Posterior vena cava (tissue), 2 donors: ENCODE data around the gene DOLK. TPM values are rescaled to one million over a fixed set of nuclear protein-coding genes. Genes with fewer than 3 reads are reported as not detected.

Experiments used
- DNase-seq: peaks from one replicate; pipeline ENCODE4 v3.0.0-alpha.2; 2020; ENCODE audit warnings: low spot score
- intact Hi-C, 2 donors: fragments of 100-400 bp; cut with DNase I; formaldehyde crosslinking; loops; one replicate each; pipeline versions ENCODE4 v1.14.1 to v1.14.2; 2022 to 2023
- total RNA-seq, 2 donors: library from RNA; stranded (reverse); fragmentation: NEBNext Ultra II Directional; extraction: Animal tissue kit (Norgen Biotek cat#: 25700); gene quantifications; one replicate each; pipeline ENCODE4 v1.2.1, GENCODE V29; 2021
- donor health status: DM: yes; HTN: yes; CAD: no.
- donor health status: DM: yes; HTN: yes; CAD: no.

DOLK gene
- total RNA-seq, 2 donors from 2014 or later: 9.0 to 10.0 TPM

- intact Hi-C loops: no loop called here
- no peak for DNase-seq
These were observed 34.1 kb downstream of the DOLK start for GRCh38 chr9:128913048-128913900.

GRCh38 chr9:128912270-128912853 lies 35.0 kb downstream of the DOLK start:
- DNase-seq: no peak
- intact Hi-C loops: no loop called here

- intact Hi-C loops: no loop called here
- peak; percentile 86 for DNase-seq
These were observed 35.8 kb downstream of the DOLK start for GRCh38 chr9:128911529-128912035.

GRCh38 chr9:128910906-128911305 lies 36.5 kb downstream of the DOLK start:
- DNase-seq: no peak
- intact Hi-C loops: no loop called here

GRCh38 chr9:128909859-128910258 lies 37.5 kb downstream of the DOLK start:
- intact Hi-C loops: no loop called here
- DNase-seq: no peak

GRCh38 chr9:128908372-128908771 lies 39.0 kb downstream of the DOLK start:
- intact Hi-C loops: no loop called here
- no peak for DNase-seq

GRCh38 chr9:128906741-128907140 lies 40.7 kb downstream of the DOLK start:
- intact Hi-C loops: no loop called here

GRCh38 chr9:128905964-128906363 lies 41.4 kb downstream of the DOLK start:
- DNase-seq: no peak
- intact Hi-C loops: no loop called here

More at GRCh38 chr9:128906741-128907140, 40.7 kb downstream of the DOLK start:
- no peak for DNase-seq

GRCh38 chr9:128903871-128904620 lies 43.4 kb downstream of the DOLK start:
- intact Hi-C loops: no loop called here
- DNase-seq: no peak

GRCh38 chr9:128903079-128903461 lies 44.3 kb downstream of the DOLK start:
- no peak for DNase-seq
- intact Hi-C loops: no loop called here

GRCh38 chr9:128902351-128903078 lies 44.9 kb downstream of the DOLK start:
- intact Hi-C loops: no loop called here

GRCh38 chr9:128901822-128902221 lies 45.6 kb downstream of the DOLK start:
- DNase-seq: no peak
- intact Hi-C loops: no loop called here

More at GRCh38 chr9:128902351-128903078, 44.9 kb downstream of the DOLK start:
- DNase-seq: no peak

- no peak for DNase-seq
These were observed 46.0 kb downstream of the DOLK start for GRCh38 chr9:128901379-128901778.

GRCh38 chr9:128899566-128900322 lies 47.7 kb downstream of the DOLK start:
- intact Hi-C loops: no loop called here
- DNase-seq: no peak

More at GRCh38 chr9:128901379-128901778, 46.0 kb downstream of the DOLK start:
- intact Hi-C loops: no loop called here

- intact Hi-C loops: no loop called here
- DNase-seq: no peak
These were observed 48.4 kb downstream of the DOLK start for GRCh38 chr9:128898845-128899565.

- no peak for DNase-seq
- intact Hi-C loops: no loop called here
These were observed 49.0 kb downstream of the DOLK start for GRCh38 chr9:128898382-128898781.

- intact Hi-C loops: no loop called here
- DNase-seq: no peak
These were observed 51.8 kb downstream of the DOLK start for GRCh38 chr9:128895556-128895955.
